Neural cell (in vitro differentiated cells): ENCODE measurements around the gene ZNF821.

Source experiments
- EP300 ChIP-seq: fragments of 450-650 bp; conservative IDR thresholded peaks from 2 replicates; pipeline ENCODE4 v1.6.1; 2014; ENCODE audit warnings: antibody characterized with exemption, mild to moderate bottlenecking, moderate library complexity; ENCODE audit not compliant: poor library complexity, severe bottlenecking
- EZH2 ChIP-seq: fragments of 200-600, 300-800 bp; shearing (Covaris generic), sonication (generic); IDR thresholded peaks from 2 replicates; pipeline ENCODE4 v1.6.1; 2014; ENCODE audit warnings: antibody characterized with exemption, low read length, borderline replicate concordance, mild to moderate bottlenecking; ENCODE audit not compliant: insufficient read depth, poor library complexity, severe bottlenecking
- POLR2AphosphoS5 ChIP-seq: IDR thresholded peaks from 2 replicates; pipeline ENCODE4 v1.6.1; 2012
- REST ChIP-seq: IDR thresholded peaks from 2 replicates; pipeline ENCODE4 v1.6.1; 2012; ENCODE audit warnings: borderline replicate concordance
- TAF1 ChIP-seq: IDR thresholded peaks from 2 replicates; pipeline ENCODE4 v1.6.1; 2012; ENCODE audit warnings: low read depth
- TF ChIP-seq, protein P1 (sequence below): fragments of 450-650 bp; IDR thresholded peaks from 2 replicates; pipeline ENCODE4 v1.5.1; 2014; ENCODE audit warnings: antibody characterized with exemption, mild to moderate bottlenecking, moderate library complexity; ENCODE audit not compliant: poor library complexity, severe bottlenecking

GRCh38 chr16:71880176-71880575, 3.8 kb downstream of the ZNF821 start:
- TF ChIP-seq EZH2: no peak
- TF ChIP-seq, protein P1, sequence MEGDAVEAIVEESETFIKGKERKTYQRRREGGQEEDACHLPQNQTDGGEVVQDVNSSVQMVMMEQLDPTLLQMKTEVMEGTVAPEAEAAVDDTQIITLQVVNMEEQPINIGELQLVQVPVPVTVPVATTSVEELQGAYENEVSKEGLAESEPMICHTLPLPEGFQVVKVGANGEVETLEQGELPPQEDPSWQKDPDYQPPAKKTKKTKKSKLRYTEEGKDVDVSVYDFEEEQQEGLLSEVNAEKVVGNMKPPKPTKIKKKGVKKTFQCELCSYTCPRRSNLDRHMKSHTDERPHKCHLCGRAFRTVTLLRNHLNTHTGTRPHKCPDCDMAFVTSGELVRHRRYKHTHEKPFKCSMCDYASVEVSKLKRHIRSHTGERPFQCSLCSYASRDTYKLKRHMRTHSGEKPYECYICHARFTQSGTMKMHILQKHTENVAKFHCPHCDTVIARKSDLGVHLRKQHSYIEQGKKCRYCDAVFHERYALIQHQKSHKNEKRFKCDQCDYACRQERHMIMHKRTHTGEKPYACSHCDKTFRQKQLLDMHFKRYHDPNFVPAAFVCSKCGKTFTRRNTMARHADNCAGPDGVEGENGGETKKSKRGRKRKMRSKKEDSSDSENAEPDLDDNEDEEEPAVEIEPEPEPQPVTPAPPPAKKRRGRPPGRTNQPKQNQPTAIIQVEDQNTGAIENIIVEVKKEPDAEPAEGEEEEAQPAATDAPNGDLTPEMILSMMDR: no peak
- TF ChIP-seq TAF1: no peak
- no peak for TF ChIP-seq POLR2AphosphoS5
- no peak for TF ChIP-seq EP300
- no peak for TF ChIP-seq REST
